Neural progenitor cell (in vitro differentiated cells): ENCODE measurements around the gene PAQR6. TPM values are rescaled to one million over a fixed set of nuclear protein-coding genes. Genes with fewer than 3 reads are reported as not detected.
A peak's percentile ranks its signal among the peaks of the same experiment; 100 is the strongest.

ENCODE experiments used
- DNase-seq: peaks from one replicate; pipeline ENCODE4 v3.0.0-alpha.2; 2016; ENCODE audit warnings: low spot score
- H2AFZ ChIP-seq: fragments of 200-600 bp; sonication (generic); replicated peaks from 2 replicates; pipeline ENCODE4 v1.6.1; 2016; ENCODE audit warnings: antibody characterized with exemption
- H3F3A ChIP-seq: fragments of 200-600 bp; sonication (generic); 2 replicates; pipeline ENCODE4 v1.6.1; 2016; ENCODE audit warnings: antibody characterized with exemption, low read depth
- H3K27ac ChIP-seq: fragments of 200-600 bp; sonication (generic); 2 replicates; pipeline ENCODE4 v1.5.1; 2016; ENCODE audit warnings: mild to moderate bottlenecking
- H3K27me3 ChIP-seq: fragments of 200-600 bp; sonication (generic); 2 replicates; pipeline ENCODE4 v1.6.1; 2016; ENCODE audit warnings: mild to moderate bottlenecking, moderate library complexity
- H3K36me3 ChIP-seq: fragments of 200-600 bp; sonication (generic); 2 replicates; pipeline ENCODE4 v1.5.1; 2016
- H3K4me1 ChIP-seq: fragments of 200-600 bp; sonication (generic); 2 replicates; pipeline ENCODE4 v1.6.1; 2016; ENCODE audit warnings: mixed run types
- H3K4me2 ChIP-seq: fragments of 200-600 bp; sonication (generic); 2 replicates; pipeline ENCODE4 v1.6.1; 2016
- H3K4me3 ChIP-seq: fragments of 200-600 bp; sonication (generic); 2 replicates; pipeline ENCODE4 v1.5.1; 2016
- H3K79me2 ChIP-seq: fragments of 200-600 bp; sonication (generic); 2 replicates; pipeline ENCODE4 v1.6.1; 2016; ENCODE audit warnings: low read depth
- H3K9ac ChIP-seq: fragments of 200-600 bp; sonication (generic); 2 replicates; pipeline ENCODE4 v1.6.1; 2016
- H3K9me3 ChIP-seq: fragments of 200-600 bp; sonication (generic); 2 replicates; pipeline ENCODE4 v1.5.1; 2016; ENCODE audit warnings: low read depth
- H4K20me1 ChIP-seq: fragments of 200-600 bp; sonication (generic); 2 replicates; pipeline ENCODE4 v1.6.1; 2016; ENCODE audit warnings: low read depth
- H3K27ac Mint-ChIP-seq: 3 replicates; pipeline ENCODE4 v1.8.0; 2021; ENCODE audit warnings: mixed read lengths
- H3K27me3 Mint-ChIP-seq: 2 replicates; pipeline ENCODE4 v1.8.0; 2022; ENCODE audit warnings: low read depth, mild to moderate bottlenecking, inconsistent platforms, moderate library complexity, mixed read lengths; ENCODE audit not compliant: insufficient read depth
- H3K36me3 Mint-ChIP-seq: 3 replicates; pipeline ENCODE4 v1.8.0; 2021; ENCODE audit warnings: mixed read lengths
- H3K4me1 Mint-ChIP-seq: 3 replicates; pipeline ENCODE4 v1.8.0; 2021; ENCODE audit warnings: mixed read lengths
- H3K4me3 Mint-ChIP-seq: 3 replicates; pipeline ENCODE4 v1.8.0; 2021; ENCODE audit warnings: mild to moderate bottlenecking, moderate library complexity, mixed read lengths
- H3K9me3 Mint-ChIP-seq: 3 replicates; pipeline ENCODE4 v1.8.0; 2020; ENCODE audit warnings: mixed read lengths
- EZH2 ChIP-seq: fragments of 200-600 bp; sonication (generic); IDR thresholded peaks from 2 replicates; pipeline ENCODE4 v1.6.1; 2017; ENCODE audit warnings: antibody characterized with exemption, mild to moderate bottlenecking, moderate library complexity
- EZH2phosphoT487 ChIP-seq: fragments of 200-600 bp; sonication (generic); IDR thresholded peaks from 2 replicates; pipeline ENCODE4 v1.6.1; 2017; ENCODE audit warnings: antibody characterized with exemption
- total RNA-seq: library from RNA; depleted of rRNA; stranded (reverse); fragments of >200 nt; gene quantifications from 2 replicates; pipeline ENCODE4 v1.2.3, GENCODE V29; 2015; ENCODE audit warnings: low replicate concordance
- TF ChIP-seq, protein P1 (sequence below): fragments of 200-600 bp; sonication (generic); IDR thresholded peaks from 2 replicates; pipeline ENCODE4 v1.5.1; 2017; ENCODE audit warnings: antibody characterized with exemption, mild to moderate bottlenecking

Gene PAQR6
- total RNA-seq, 1 donor from 2014 or later: 5.0 TPM

DNA sequence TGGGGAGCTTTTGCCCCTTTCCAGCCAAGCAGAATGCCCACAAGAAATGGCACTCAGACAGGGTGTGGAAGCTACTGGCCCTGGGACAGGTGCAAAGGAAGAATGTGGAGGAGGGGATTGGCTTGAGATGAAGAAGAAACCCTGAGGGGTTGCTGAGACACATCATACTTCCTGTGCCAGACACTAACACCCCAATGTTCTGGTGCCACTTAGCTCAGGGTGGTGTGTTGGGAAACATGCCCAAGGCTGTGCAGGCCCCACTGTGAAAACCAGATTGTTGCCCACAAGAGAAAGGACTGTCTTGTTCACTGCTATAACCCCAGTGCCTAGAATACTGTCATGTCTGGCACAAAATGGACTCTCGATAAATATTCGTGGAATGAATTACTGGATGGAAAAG, 9.9 kb upstream of the PAQR6 start:
- Histone ChIP-seq H3F3A (no peaks in the 10 kb centered on the region), H3K4me1 (no peaks in the 10 kb centered on the region), H4K20me1 (peaks cover 4% of the 10 kb centered on the region), H3K27ac (no peak overlapping the region), H3K27me3 (no peaks in the 10 kb centered on the region), H3K4me2 (no peak overlapping the region), H3K4me3 (no peak overlapping the region), H3K9ac (no peak overlapping the region), H3K36me3 (no peaks in the 10 kb centered on the region), H3K79me2 (no peaks in the 10 kb centered on the region), H3K9me3 (no peaks in the 10 kb centered on the region), H2AFZ (no peak overlapping the region)
- H3K9me3 Mint-ChIP-seq: no peaks in the 10 kb centered on the region
- H3K36me3 Mint-ChIP-seq: peaks cover 33% of the 10 kb centered on the region
- DNase-seq: no peak
- TF ChIP-seq EZH2 (no peak), EZH2phosphoT487 (no peak)
- TF ChIP-seq, protein P1, sequence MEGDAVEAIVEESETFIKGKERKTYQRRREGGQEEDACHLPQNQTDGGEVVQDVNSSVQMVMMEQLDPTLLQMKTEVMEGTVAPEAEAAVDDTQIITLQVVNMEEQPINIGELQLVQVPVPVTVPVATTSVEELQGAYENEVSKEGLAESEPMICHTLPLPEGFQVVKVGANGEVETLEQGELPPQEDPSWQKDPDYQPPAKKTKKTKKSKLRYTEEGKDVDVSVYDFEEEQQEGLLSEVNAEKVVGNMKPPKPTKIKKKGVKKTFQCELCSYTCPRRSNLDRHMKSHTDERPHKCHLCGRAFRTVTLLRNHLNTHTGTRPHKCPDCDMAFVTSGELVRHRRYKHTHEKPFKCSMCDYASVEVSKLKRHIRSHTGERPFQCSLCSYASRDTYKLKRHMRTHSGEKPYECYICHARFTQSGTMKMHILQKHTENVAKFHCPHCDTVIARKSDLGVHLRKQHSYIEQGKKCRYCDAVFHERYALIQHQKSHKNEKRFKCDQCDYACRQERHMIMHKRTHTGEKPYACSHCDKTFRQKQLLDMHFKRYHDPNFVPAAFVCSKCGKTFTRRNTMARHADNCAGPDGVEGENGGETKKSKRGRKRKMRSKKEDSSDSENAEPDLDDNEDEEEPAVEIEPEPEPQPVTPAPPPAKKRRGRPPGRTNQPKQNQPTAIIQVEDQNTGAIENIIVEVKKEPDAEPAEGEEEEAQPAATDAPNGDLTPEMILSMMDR: no peak
- H3K4me1 Mint-ChIP-seq: no peaks in the 10 kb centered on the region
- no peak overlapping the region for H3K4me3 Mint-ChIP-seq
- H3K27me3 Mint-ChIP-seq: no peaks in the 10 kb centered on the region
- no peak overlapping the region for H3K27ac Mint-ChIP-seq

DNA sequence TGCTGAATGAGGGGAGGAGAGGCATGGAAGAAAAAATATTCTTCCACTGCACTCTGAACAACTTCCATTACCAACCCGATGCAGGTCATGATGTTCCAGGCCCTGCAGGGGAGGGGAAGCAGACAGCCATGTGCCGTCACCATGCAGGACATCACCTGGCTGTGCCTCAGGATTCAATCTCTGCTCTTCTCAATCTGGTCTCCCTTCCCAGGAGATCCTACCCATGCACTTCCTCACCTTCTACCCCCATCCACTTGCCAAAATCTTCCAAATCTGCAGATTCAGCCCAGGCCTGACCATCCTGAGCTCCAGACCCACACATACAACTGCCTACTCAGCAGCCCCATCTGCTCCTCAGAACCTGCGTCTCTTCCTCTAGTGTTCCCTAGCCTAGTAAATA, 5.8 kb upstream of the PAQR6 start:
- no peak overlapping the region for H3K4me2 ChIP-seq
- DNase-seq: no peak
- H3K9me3 Mint-ChIP-seq: no peaks in the 10 kb centered on the region
- H3K4me3 Mint-ChIP-seq: no peak overlapping the region
- TF ChIP-seq, protein P1: no peak
- TF ChIP-seq EZH2phosphoT487 (no peak), EZH2 (no peak)
- peaks cover 22% of the 10 kb centered on the region for H3K36me3 Mint-ChIP-seq
- H3K27me3 Mint-ChIP-seq: peaks cover 2% of the 10 kb centered on the region
- no peaks in the 10 kb centered on the region for H3K36me3 ChIP-seq
- no peak overlapping the region for H3K9ac ChIP-seq
- H3F3A ChIP-seq: peaks cover 6% of the 10 kb centered on the region
- H3K79me2 ChIP-seq: no peaks in the 10 kb centered on the region
- H4K20me1 ChIP-seq: peaks cover 4% of the 10 kb centered on the region
- H3K27ac ChIP-seq: no peak overlapping the region
- no peaks in the 10 kb centered on the region for H3K4me1 ChIP-seq
- H3K4me1 Mint-ChIP-seq: no peaks in the 10 kb centered on the region
- H3K27me3 ChIP-seq: no peaks in the 10 kb centered on the region
- no peak overlapping the region for H3K27ac Mint-ChIP-seq
- no peak overlapping the region for H2AFZ ChIP-seq
- no peaks in the 10 kb centered on the region for H3K9me3 ChIP-seq
- H3K4me3 ChIP-seq: no peak overlapping the region

DNA sequence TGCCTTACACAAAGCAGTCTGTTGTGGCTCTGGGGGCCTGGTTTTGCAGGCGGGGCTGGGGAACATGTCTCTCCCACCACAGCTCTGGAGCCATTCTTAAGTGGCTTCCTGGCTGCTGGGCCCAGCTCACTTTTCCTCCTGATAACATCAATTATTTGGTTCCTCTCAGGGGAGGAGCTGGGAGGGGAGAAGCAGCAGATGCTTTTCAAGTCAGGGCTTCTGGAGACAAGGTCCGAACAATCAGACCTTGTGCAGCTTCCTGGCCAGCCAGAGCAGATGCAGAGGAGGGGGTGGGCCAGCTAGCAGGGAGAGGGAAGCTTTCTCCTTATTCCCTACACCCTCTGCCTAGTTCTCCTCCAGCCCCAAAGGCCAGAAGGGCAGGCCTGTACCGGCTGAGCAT, 3.7 kb upstream of the PAQR6 start:
- H3K4me3 ChIP-seq: no peak overlapping the region
- DNase-seq: no peak
- Mint-ChIP-seq H3K36me3 (peaks cover 19% of the 10 kb centered on the region), H3K27me3 (peaks cover 4% of the 10 kb centered on the region), H3K4me1 (peaks cover 5% of the 10 kb centered on the region), H3K9me3 (no peaks in the 10 kb centered on the region), H3K27ac (no peak overlapping the region), H3K4me3 (no peak overlapping the region)
- no peaks in the 10 kb centered on the region for H3K79me2 ChIP-seq
- peaks cover 19% of the 10 kb centered on the region for H3F3A ChIP-seq
- H3K9me3 ChIP-seq: no peaks in the 10 kb centered on the region
- H4K20me1 ChIP-seq: peaks cover 4% of the 10 kb centered on the region
- H3K4me2 ChIP-seq: no peak overlapping the region
- no peak overlapping the region for H3K9ac ChIP-seq
- no peak overlapping the region for H2AFZ ChIP-seq
- H3K4me1 ChIP-seq: peaks cover 6% of the 10 kb centered on the region
- no peak for TF ChIP-seq EZH2
- TF ChIP-seq EZH2phosphoT487: no peak
- TF ChIP-seq, protein P1: no peak
- H3K27me3 ChIP-seq: no peaks in the 10 kb centered on the region
- no peak overlapping the region for H3K27ac ChIP-seq
- H3K36me3 ChIP-seq: no peaks in the 10 kb centered on the region

DNA sequence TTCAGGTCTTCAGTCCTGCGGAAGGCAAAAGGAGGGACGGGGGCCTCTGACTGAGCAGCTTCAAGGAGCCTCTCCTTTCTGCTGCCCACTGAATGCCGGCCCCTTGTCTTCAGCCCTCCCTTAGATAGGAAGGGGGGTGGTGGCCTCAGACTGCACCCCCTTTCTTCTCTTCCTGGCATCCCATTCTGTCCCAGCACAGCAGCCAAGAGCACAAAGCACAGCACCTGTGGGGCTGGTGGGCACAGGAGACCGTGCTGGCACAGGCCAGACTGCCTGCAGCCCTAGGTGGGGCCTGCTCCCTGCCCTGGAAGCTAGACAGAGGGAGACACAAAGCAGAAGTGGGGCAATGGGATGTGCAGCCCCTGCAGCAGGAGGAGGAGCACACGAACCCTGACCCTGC, 1.7 kb upstream of the PAQR6 start:
- no peaks in the 10 kb centered on the region for H3K27me3 ChIP-seq
- Mint-ChIP-seq H3K4me3 (no peak overlapping the region), H3K9me3 (no peaks in the 10 kb centered on the region), H3K27me3 (peaks cover 7% of the 10 kb centered on the region), H3K4me1 (peaks cover 5% of the 10 kb centered on the region), H3K36me3 (peaks cover 13% of the 10 kb centered on the region), H3K27ac (no peak overlapping the region)
- H3K27ac ChIP-seq: peak overlapping the region; percentile 13
- H3K4me3 ChIP-seq: no peak overlapping the region
- DNase-seq: no peak
- peaks cover 19% of the 10 kb centered on the region for H3F3A ChIP-seq
- TF ChIP-seq EZH2 (no peak), EZH2phosphoT487 (no peak)
- TF ChIP-seq, protein P1: no peak
- peaks cover 6% of the 10 kb centered on the region for H3K4me1 ChIP-seq
- H3K4me2 ChIP-seq: no peak overlapping the region
- H3K9ac ChIP-seq: no peak overlapping the region
- H3K9me3 ChIP-seq: no peaks in the 10 kb centered on the region
- no peak overlapping the region for H2AFZ ChIP-seq
- H4K20me1 ChIP-seq: peaks cover 4% of the 10 kb centered on the region
- no peaks in the 10 kb centered on the region for H3K79me2 ChIP-seq
- no peaks in the 10 kb centered on the region for H3K36me3 ChIP-seq
